ENCODE data around the gene ZNF423.

ZNF423 gene

GRCh38 chr16:49638673-49639610 is 217.0 kb downstream of the ZNF423 start:
- WGBS, 2 experiments = 88 to 91% methylated on average over 23 of the region's 23 CpGs
- H3K36me3 ChIP-seq (ENCODE audit: control insufficient read depth, insufficient read depth, low read length) = peaks cover 27% of the 10 kb centered on the region
- no peaks in the 10 kb centered on the region for H3K27me3 ChIP-seq (ENCODE audit: control insufficient read depth, insufficient read depth, low read length, poor library complexity, severe bottlenecking)
- peaks cover 27% of the 10 kb centered on the region for H3K4me1 ChIP-seq (ENCODE audit: control insufficient read depth, insufficient read depth, low read length)
- H3K4me3 ChIP-seq (ENCODE audit: insufficient read depth, low read depth, low read length) = no peak overlapping the region
- no peaks in the 10 kb centered on the region for H3K9me3 ChIP-seq (ENCODE audit: control insufficient read depth, low read length)
- no peak overlapping the region for H3K27ac ChIP-seq (ENCODE audit: insufficient read depth, low read depth, low read length, poor library complexity, severe bottlenecking)

- Histone ChIP-seq H3K36me3 (ENCODE audit: control insufficient read depth, insufficient read depth, low read length) (peaks cover 27% of the 10 kb centered on the region), H3K27me3 (ENCODE audit: control insufficient read depth, insufficient read depth, low read length, poor library complexity, severe bottlenecking) (no peaks in the 10 kb centered on the region), H3K4me3 (ENCODE audit: insufficient read depth, low read depth, low read length) (no peak overlapping the region), H3K4me1 (ENCODE audit: control insufficient read depth, insufficient read depth, low read length) (peaks cover 27% of the 10 kb centered on the region), H3K27ac (ENCODE audit: insufficient read depth, low read depth, low read length, poor library complexity, severe bottlenecking) (no peak overlapping the region), H3K9me3 (ENCODE audit: control insufficient read depth, low read length) (no peaks in the 10 kb centered on the region)
- 97% methylated on average over 42 of the region's 42 CpGs for WGBS, 2 experiments
Observed at GRCh38 chr16:49637933-49638672, 217.8 kb downstream of the ZNF423 start.

GRCh38 chr16:49637511-49637910 is 218.4 kb downstream of the ZNF423 start:
- Histone ChIP-seq H3K9me3 (ENCODE audit: control insufficient read depth, low read length) (no peaks in the 10 kb centered on the region), H3K36me3 (ENCODE audit: control insufficient read depth, insufficient read depth, low read length) (peaks cover 27% of the 10 kb centered on the region), H3K4me3 (ENCODE audit: insufficient read depth, low read depth, low read length) (no peak overlapping the region), H3K27me3 (ENCODE audit: control insufficient read depth, insufficient read depth, low read length, poor library complexity, severe bottlenecking) (no peaks in the 10 kb centered on the region), H3K27ac (ENCODE audit: insufficient read depth, low read depth, low read length, poor library complexity, severe bottlenecking) (no peak overlapping the region), H3K4me1 (ENCODE audit: control insufficient read depth, insufficient read depth, low read length) (peaks cover 27% of the 10 kb centered on the region)
- WGBS, 2 experiments = 96% methylated on average over 16 of the region's 16 CpGs

GRCh38 chr16:49636608-49637007 is 219.3 kb downstream of the ZNF423 start:
- no peaks in the 10 kb centered on the region for H3K27me3 ChIP-seq (ENCODE audit: control insufficient read depth, insufficient read depth, low read length, poor library complexity, severe bottlenecking)
- H3K27ac ChIP-seq (ENCODE audit: insufficient read depth, low read depth, low read length, poor library complexity, severe bottlenecking) = no peak overlapping the region
- H3K9me3 ChIP-seq (ENCODE audit: control insufficient read depth, low read length) = no peaks in the 10 kb centered on the region
- no peak overlapping the region for H3K4me3 ChIP-seq (ENCODE audit: insufficient read depth, low read depth, low read length)
- H3K4me1 ChIP-seq (ENCODE audit: control insufficient read depth, insufficient read depth, low read length) = peaks cover 32% of the 10 kb centered on the region
- H3K36me3 ChIP-seq (ENCODE audit: control insufficient read depth, insufficient read depth, low read length) = peaks cover 27% of the 10 kb centered on the region
- 96% methylated on average over 14 of the region's 14 CpGs for WGBS, 2 experiments

- Histone ChIP-seq H3K4me3 (ENCODE audit: insufficient read depth, low read depth, low read length) (no peak overlapping the region), H3K36me3 (ENCODE audit: control insufficient read depth, insufficient read depth, low read length) (peaks cover 27% of the 10 kb centered on the region), H3K27me3 (ENCODE audit: control insufficient read depth, insufficient read depth, low read length, poor library complexity, severe bottlenecking) (no peaks in the 10 kb centered on the region), H3K27ac (ENCODE audit: insufficient read depth, low read depth, low read length, poor library complexity, severe bottlenecking) (no peak overlapping the region), H3K9me3 (ENCODE audit: control insufficient read depth, low read length) (no peaks in the 10 kb centered on the region), H3K4me1 (ENCODE audit: control insufficient read depth, insufficient read depth, low read length) (peaks cover 24% of the 10 kb centered on the region)
- WGBS, 2 experiments = 96% methylated on average over 58 of the region's 58 CpGs
Observed at GRCh38 chr16:49635591-49636581, 220.0 kb downstream of the ZNF423 start.

GRCh38 chr16:49635009-49635350 is 220.9 kb downstream of the ZNF423 start:
- H3K36me3 ChIP-seq (ENCODE audit: control insufficient read depth, insufficient read depth, low read length) = peaks cover 29% of the 10 kb centered on the region
- H3K27ac ChIP-seq (ENCODE audit: insufficient read depth, low read depth, low read length, poor library complexity, severe bottlenecking) = no peak overlapping the region
- WGBS, 2 experiments = 98 to 100% methylated on average over 1 of the region's 1 CpG
- H3K4me1 ChIP-seq (ENCODE audit: control insufficient read depth, insufficient read depth, low read length) = peaks cover 15% of the 10 kb centered on the region
- no peaks in the 10 kb centered on the region for H3K27me3 ChIP-seq (ENCODE audit: control insufficient read depth, insufficient read depth, low read length, poor library complexity, severe bottlenecking)
- no peaks in the 10 kb centered on the region for H3K9me3 ChIP-seq (ENCODE audit: control insufficient read depth, low read length)
- H3K4me3 ChIP-seq (ENCODE audit: insufficient read depth, low read depth, low read length) = no peak overlapping the region

- no peak overlapping the region for H3K27ac ChIP-seq (ENCODE audit: insufficient read depth, low read depth, low read length, poor library complexity, severe bottlenecking)
- no peaks in the 10 kb centered on the region for H3K27me3 ChIP-seq (ENCODE audit: control insufficient read depth, insufficient read depth, low read length, poor library complexity, severe bottlenecking)
- H3K9me3 ChIP-seq (ENCODE audit: control insufficient read depth, low read length) = peaks cover 1% of the 10 kb centered on the region
- WGBS, 2 experiments = 92 to 95% methylated on average over 10 of the region's 10 CpGs
- H3K4me3 ChIP-seq (ENCODE audit: insufficient read depth, low read depth, low read length) = no peak overlapping the region
- peaks cover 33% of the 10 kb centered on the region for H3K36me3 ChIP-seq (ENCODE audit: control insufficient read depth, insufficient read depth, low read length)
- peaks cover 11% of the 10 kb centered on the region for H3K4me1 ChIP-seq (ENCODE audit: control insufficient read depth, insufficient read depth, low read length)
Observed at GRCh38 chr16:49634235-49635008, 221.5 kb downstream of the ZNF423 start.

GRCh38 chr16:49632795-49633184 is 223.1 kb downstream of the ZNF423 start:
- H3K9me3 ChIP-seq (ENCODE audit: control insufficient read depth, low read length) = peaks cover 2% of the 10 kb centered on the region
- H3K36me3 ChIP-seq (ENCODE audit: control insufficient read depth, insufficient read depth, low read length) = peaks cover 35% of the 10 kb centered on the region
- H3K27me3 ChIP-seq (ENCODE audit: control insufficient read depth, insufficient read depth, low read length, poor library complexity, severe bottlenecking) = no peaks in the 10 kb centered on the region
- WGBS, 2 experiments = 92 to 97% methylated on average over 4 of the region's 4 CpGs
- H3K27ac ChIP-seq (ENCODE audit: insufficient read depth, low read depth, low read length, poor library complexity, severe bottlenecking) = no peak overlapping the region
- peaks cover 5% of the 10 kb centered on the region for H3K4me1 ChIP-seq (ENCODE audit: control insufficient read depth, insufficient read depth, low read length)
- H3K4me3 ChIP-seq (ENCODE audit: insufficient read depth, low read depth, low read length) = no peak overlapping the region

GRCh38 chr16:49632086-49632794 is 223.7 kb downstream of the ZNF423 start:
- peaks cover 2% of the 10 kb centered on the region for H3K9me3 ChIP-seq (ENCODE audit: control insufficient read depth, low read length)
- 88 to 90% methylated on average over 9 of the region's 9 CpGs for WGBS, 2 experiments
- H3K36me3 ChIP-seq (ENCODE audit: control insufficient read depth, insufficient read depth, low read length) = peaks cover 29% of the 10 kb centered on the region
- H3K4me3 ChIP-seq (ENCODE audit: insufficient read depth, low read depth, low read length) = no peak overlapping the region
- no peaks in the 10 kb centered on the region for H3K27me3 ChIP-seq (ENCODE audit: control insufficient read depth, insufficient read depth, low read length, poor library complexity, severe bottlenecking)
- H3K27ac ChIP-seq (ENCODE audit: insufficient read depth, low read depth, low read length, poor library complexity, severe bottlenecking) = no peak overlapping the region
- H3K4me1 ChIP-seq (ENCODE audit: control insufficient read depth, insufficient read depth, low read length) = peaks cover 5% of the 10 kb centered on the region

All from ectodermal cell (in vitro differentiated cells).